HepG2 (cell line): ENCODE measurements around the gene CAPN8. TPM values are rescaled to one million over a fixed set of nuclear protein-coding genes. Genes with fewer than 3 reads are reported as not detected.

Experiments used
- ATAC-seq: fragments of 200-7000 bp; cut with Tn5 transposase; 3 replicates; pipeline ENCODE4 v1.9.1; 2020; ENCODE audit warnings: mild to moderate bottlenecking, moderate library complexity
- BruUV-seq: library from RNA; stranded (reverse); fragments of 400-500 nt; replicated peaks from 2 replicates; lab custom pipeline; 2021; lab: Mats Ljungman, UMichigan
- CTCF ChIA-PET: fragments of 300-600 bp; formaldehyde crosslinking; extraction: SDS; loops from one replicate; lab custom pipeline; 2021; ENCODE audit warnings: low total read pairs, inconsistent platforms, low intra/inter-chr PET ratio; lab: Yijun Ruan, JAX
- POLR2A ChIA-PET: fragments of 350-600 bp; sonication (Branson Sonifier 250); formaldehyde crosslinking; loops from one replicate; lab custom pipeline; 2020; ENCODE audit warnings: antibody characterized with exemption, inconsistent platforms; lab: Yijun Ruan, JAX
- DNase-seq: peaks from one replicate; pipeline ENCODE4 v3.0.0-alpha.2; 2015; ENCODE audit warnings: low spot score
- FAIRE-seq: peaks from 3 replicates; lab custom pipeline; 2011; peaks lifted over from hg19 to GRCh38; lab: Jason Lieb, UNC
- H2AFZ ChIP-seq: one replicate; pipeline ENCODE4 v1.6.1; 2011; ENCODE audit warnings: low read length, inconsistent platforms
- H3K27ac ChIP-seq: fragments of 300-600 bp; 3 replicates; pipeline ENCODE4 v1.8.0; 2011; ENCODE audit warnings: mixed run types, mild to moderate bottlenecking, mixed read lengths, low read length, inconsistent platforms; ENCODE audit not compliant: insufficient read depth; ENCODE audit errors: extremely low read length
- H3K27me3 ChIP-seq, 2 experiments: fragments of 200-600 bp in 1 of 2; 2 replicates in 1 of 2; 3 replicates in 1 of 2; pipeline versions ENCODE4 v1.6.0 to v1.8.0; 2011; ENCODE audit warnings: low read length in 2 of 2, mild to moderate bottlenecking in 2 of 2, moderate library complexity in 2 of 2, inconsistent platforms in 1 of 2; ENCODE audit not compliant: insufficient read depth in 2 of 2, control insufficient read depth in 1 of 2
- H3K36me3 ChIP-seq, 2 experiments: fragments of 200-600 bp in 1 of 2; replicated peaks in 1 of 2; 2 replicates in 1 of 2; 3 replicates in 1 of 2; pipeline versions ENCODE4 v1.5.1 to v1.8.0; 2011; ENCODE audit warnings: low read length in 2 of 2, inconsistent platforms in 1 of 2; ENCODE audit not compliant: insufficient read depth in 2 of 2, control insufficient read depth in 1 of 2
- H3K4me1 ChIP-seq: 2 replicates; pipeline ENCODE4 v1.5.1; 2012; ENCODE audit warnings: low read length, inconsistent platforms; ENCODE audit not compliant: insufficient read depth
- H3K4me2 ChIP-seq: 2 replicates; pipeline ENCODE4 v1.6.0; 2011; ENCODE audit warnings: low read depth, low read length, inconsistent platforms
- H3K4me3 ChIP-seq, 3 experiments: fragments of 200-600 bp in 1 of 3; sonication (generic), shearing (Covaris generic) in 1 of 3; replicated peaks in 1 of 3; 2 replicates each; pipeline ENCODE4 v1.5.1; 2011 to 2016; ENCODE audit warnings: low read length in 3 of 3, inconsistent platforms in 2 of 3, low read depth in 2 of 3, mild to moderate bottlenecking in 2 of 3, control low read depth in 1 of 3, mixed read lengths in 1 of 3; ENCODE audit not compliant: insufficient read depth in 1 of 3
- H3K79me2 ChIP-seq: one replicate; pipeline ENCODE4 v1.6.1; 2011; ENCODE audit warnings: low read length, inconsistent platforms; ENCODE audit not compliant: insufficient read depth
- H3K9ac ChIP-seq: 2 replicates; pipeline ENCODE4 v1.6.0; 2011; ENCODE audit warnings: mild to moderate bottlenecking, low read depth, low read length, inconsistent platforms; ENCODE audit not compliant: insufficient read depth
- H3K9me3 ChIP-seq: 2 replicates; pipeline ENCODE4 v1.5.1; 2012; ENCODE audit warnings: mild to moderate bottlenecking, low read length
- H4K20me1 ChIP-seq: 2 replicates; pipeline ENCODE4 v1.6.0; 2011; ENCODE audit warnings: inconsistent platforms, mild to moderate bottlenecking, low read length, moderate library complexity; ENCODE audit not compliant: insufficient read depth
- ATF7 ChIP-seq, 2 experiments: fragments of 450-650 bp in 1 of 2; sonication (generic) in 1 of 2; formaldehyde crosslinking in 1 of 2; IDR thresholded peaks; 2 replicates each; pipeline versions ENCODE4 v1.4.0 to v1.6.1; 2016 to 2020; ENCODE audit warnings: antibody characterized with exemption in 1 of 2, mild to moderate bottlenecking in 1 of 2, missing genetic modification reagents in 1 of 2
- PCBP1 ChIP-seq: fragments of 200-400 bp; formaldehyde crosslinking; IDR thresholded peaks from 2 replicates; pipeline ENCODE4 v1.6.1; 2017; ENCODE audit warnings: mild to moderate bottlenecking, low read depth, low read length, borderline replicate concordance
- RARA ChIP-seq: IDR thresholded peaks from 2 replicates; pipeline ENCODE4 v1.6.1; 2016; ENCODE audit warnings: missing genetic modification reagents, missing compliant biosample characterization
- XBP1 ChIP-seq: sonication (generic); formaldehyde crosslinking; IDR thresholded peaks from 2 replicates; pipeline ENCODE4 v1.5.0; 2020; ENCODE audit warnings: missing genetic modification reagents
- ZBTB3 ChIP-seq: sonication (generic); formaldehyde crosslinking; IDR thresholded peaks from 2 replicates; pipeline ENCODE4 v1.4.0; 2020; ENCODE audit warnings: low read depth, mild to moderate bottlenecking, moderate library complexity, missing genetic modification reagents, borderline replicate concordance
- ZKSCAN8 ChIP-seq: IDR thresholded peaks from 2 replicates; pipeline ENCODE4 v1.6.1; 2016; ENCODE audit warnings: borderline replicate concordance, missing genetic modification reagents, missing compliant biosample characterization
- ZNF121 ChIP-seq: sonication (generic); formaldehyde crosslinking; IDR thresholded peaks from 2 replicates; pipeline ENCODE4 v1.5.0; 2020; ENCODE audit warnings: mild to moderate bottlenecking, missing genetic modification reagents
- WGBS: methylation state at CpG from one replicate; pipeline ENCODE4 v1.1.6; 2017; ENCODE audit warnings: low lambda C conversion rate; 5-methylcytosine and 5-hydroxymethylcytosine counted together
- in situ Hi-C: cut with HindIII; loops from 2 replicates; pipeline ENCODE4 v1.10.0; 2017; ENCODE audit warnings: low pct_unique_long_range_greater_than_20kb; ENCODE audit not compliant: extremely low pct_ligation_motif_present
- intact Hi-C: fragments of 100-400 bp; cut with micrococcal nuclease; formaldehyde crosslinking; loops from one replicate; pipeline ENCODE4 v1.10.0; 2022; ENCODE audit not compliant: unreplicated experiment
- polyA plus RNA-seq, 8 experiments: library from polyadenylated mRNA; depleted of rRNA in 3 of 8; stranded (reverse) in 7 of 8; unstranded in 1 of 8; fragments of >200 nt; fragmentation: Illumina TruSeq in 4 of 8; extraction: Trizol in 4 of 8; gene quantifications; 2 replicates each; pipeline versions ENCODE4 v1.2.1 to v1.2.3, GENCODE V29; 2011 to 2016; ENCODE audit warnings: low read depth in 4 of 8, missing spikeins in 1 of 8, mixed read lengths in 1 of 8; ENCODE audit not compliant: insufficient read depth in 1 of 8
- total RNA-seq, 5 experiments: library from RNA; depleted of rRNA; stranded (reverse); fragments of >200 nt; fragmentation: Illumina TruSeq; extraction: Trizol; gene quantifications; 2 replicates each; pipeline ENCODE4 v1.2.3, GENCODE V29; 2016; ENCODE audit warnings: low read depth in 1 of 5
- TF ChIP-seq, protein P1 (sequence below), 2 experiments: sonication (generic) in 1 of 2; formaldehyde crosslinking in 1 of 2; IDR thresholded peaks; 2 replicates each; pipeline versions ENCODE4 v1.4.0 to v1.6.1; 2018 to 2020; ENCODE audit warnings: missing genetic modification reagents in 2 of 2, borderline replicate concordance in 1 of 2, low read depth in 1 of 2, mild to moderate bottlenecking in 1 of 2, missing biosample characterization in 1 of 2

CAPN8 gene
- total and polyA plus RNA-seq, 2 of the 13 experiments (the other 11 are each of a cell fraction or from before 2014, with no cell fraction given) = 0.20 to 0.25 TPM

DNA sequence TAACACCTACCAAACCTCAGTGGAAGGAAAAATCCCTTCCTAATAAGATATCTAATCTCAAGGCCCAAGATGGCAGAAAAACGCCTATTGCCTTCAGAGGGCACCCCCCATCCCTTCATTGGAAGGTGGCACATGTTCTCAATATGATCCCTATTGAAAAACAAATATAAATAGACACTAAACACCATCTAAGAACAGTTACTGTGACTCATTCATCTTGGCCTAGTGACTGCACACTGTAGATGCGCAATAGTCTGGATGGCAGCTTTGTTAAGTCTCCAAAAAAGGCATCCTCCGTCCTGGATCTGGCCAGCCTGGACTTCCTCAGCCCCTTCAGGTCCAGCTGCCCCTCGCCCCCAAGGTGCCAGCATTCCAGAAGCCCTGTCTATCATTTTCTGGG lies 121.9 kb downstream of the CAPN8 start:
- no peaks in the 10 kb centered on the region for H3K36me3 ChIP-seq
- no peak overlapping the region for H3K4me2 ChIP-seq
- ChIA-PET POLR2A (no interaction called here), CTCF (no interaction called here)
- H3K27me3 ChIP-seq = peaks cover 2 to 35% of the 10 kb centered on the region in 2 experiments; a peak in 4 of 5 replicates
- no peaks in the 10 kb centered on the region for H3K9me3 ChIP-seq
- in situ Hi-C loops (no loop called here), intact Hi-C loops (no loop called here)
- H3K9ac ChIP-seq = no peak overlapping the region
- H3K79me2 ChIP-seq = no peaks in the 10 kb centered on the region
- 0% methylated on average over 2 of the region's 4 CpGs for WGBS
- DNase-seq (no peak), FAIRE-seq (no peak), ATAC-seq (no peak)
- H3K27ac ChIP-seq = no peak overlapping the region
- H3K4me3 ChIP-seq = no peak overlapping the region
- H4K20me1 ChIP-seq = no peaks in the 10 kb centered on the region
- H2AFZ ChIP-seq = no peak overlapping the region
- TF ChIP-seq ZBTB3 (CRISPR knock-in tag) (no peak), ATF7 (IDR thresholded peaks at IDR 0.05) (no peak), ATF7 (CRISPR knock-in tag; IDR thresholded peaks at IDR 0.05) (no peak), ZNF121 (CRISPR knock-in tag) (no peak), RARA (no peak), ZKSCAN8 (CRISPR knock-in tag) (no peak), PCBP1 (no peak), XBP1 (CRISPR knock-in tag) (no peak)
- TF ChIP-seq, protein P1, sequence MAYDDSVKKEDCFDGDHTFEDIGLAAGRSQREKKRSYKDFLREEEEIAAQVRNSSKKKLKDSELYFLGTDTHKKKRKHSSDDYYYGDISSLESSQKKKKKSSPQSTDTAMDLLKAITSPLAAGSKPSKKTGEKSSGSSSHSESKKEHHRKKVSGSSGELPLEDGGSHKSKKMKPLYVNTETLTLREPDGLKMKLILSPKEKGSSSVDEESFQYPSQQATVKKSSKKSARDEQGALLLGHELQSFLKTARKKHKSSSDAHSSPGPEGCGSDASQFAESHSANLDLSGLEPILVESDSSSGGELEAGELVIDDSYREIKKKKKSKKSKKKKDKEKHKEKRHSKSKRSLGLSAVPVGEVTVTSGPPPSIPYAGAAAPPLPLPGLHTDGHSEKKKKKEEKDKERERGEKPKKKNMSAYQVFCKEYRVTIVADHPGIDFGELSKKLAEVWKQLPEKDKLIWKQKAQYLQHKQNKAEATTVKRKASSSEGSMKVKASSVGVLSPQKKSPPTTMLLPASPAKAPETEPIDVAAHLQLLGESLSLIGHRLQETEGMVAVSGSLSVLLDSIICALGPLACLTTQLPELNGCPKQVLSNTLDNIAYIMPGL (CRISPR knock-in tag; IDR thresholded peaks at IDR 0.05; ENCODE audit: borderline replicate concordance in 1 of 2, low read depth in 1 of 2) = no peak
- H3K4me1 ChIP-seq = no peaks in the 10 kb centered on the region
- BruUV-seq = no TSS peak
